Measurements from ENCODE around the gene PTPN11. TPM values are rescaled to one million over a fixed set of nuclear protein-coding genes. Genes with fewer than 3 reads are reported as not detected.

The PTPN11 gene
- total and polyA plus RNA-seq, 2 of the 13 experiments (the other 11 are each of a cell fraction or from before 2014, with no cell fraction given), result 30.0 to 63.5 TPM

DNA sequence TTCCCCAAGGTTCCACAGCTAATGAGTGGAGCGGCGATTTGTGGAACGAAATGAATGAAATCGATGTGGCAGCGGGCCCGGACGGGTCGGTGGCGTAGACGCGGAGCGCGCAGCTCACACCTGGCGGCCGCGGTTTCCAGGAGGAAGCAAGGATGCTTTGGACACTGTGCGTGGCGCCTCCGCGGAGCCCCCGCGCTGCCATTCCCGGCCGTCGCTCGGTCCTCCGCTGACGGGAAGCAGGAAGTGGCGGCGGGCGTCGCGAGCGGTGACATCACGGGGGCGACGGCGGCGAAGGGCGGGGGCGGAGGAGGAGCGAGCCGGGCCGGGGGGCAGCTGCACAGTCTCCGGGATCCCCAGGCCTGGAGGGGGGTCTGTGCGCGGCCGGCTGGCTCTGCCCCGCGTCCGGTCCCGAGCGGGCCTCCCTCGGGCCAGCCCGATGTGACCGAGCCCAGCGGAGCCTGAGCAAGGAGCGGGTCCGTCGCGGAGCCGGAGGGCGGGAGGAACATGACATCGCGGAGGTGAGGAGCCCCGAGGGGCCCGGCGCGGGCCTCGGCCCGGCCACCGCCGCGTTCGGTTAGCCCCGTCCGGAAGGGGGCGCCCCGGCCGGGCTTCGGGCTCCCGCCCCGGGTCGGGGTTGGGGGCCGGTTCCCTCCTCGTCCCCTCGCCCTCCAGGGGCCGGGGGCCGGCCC, at the start of gene PTPN11 (continued):
- TF ChIP-seq, protein P1, sequence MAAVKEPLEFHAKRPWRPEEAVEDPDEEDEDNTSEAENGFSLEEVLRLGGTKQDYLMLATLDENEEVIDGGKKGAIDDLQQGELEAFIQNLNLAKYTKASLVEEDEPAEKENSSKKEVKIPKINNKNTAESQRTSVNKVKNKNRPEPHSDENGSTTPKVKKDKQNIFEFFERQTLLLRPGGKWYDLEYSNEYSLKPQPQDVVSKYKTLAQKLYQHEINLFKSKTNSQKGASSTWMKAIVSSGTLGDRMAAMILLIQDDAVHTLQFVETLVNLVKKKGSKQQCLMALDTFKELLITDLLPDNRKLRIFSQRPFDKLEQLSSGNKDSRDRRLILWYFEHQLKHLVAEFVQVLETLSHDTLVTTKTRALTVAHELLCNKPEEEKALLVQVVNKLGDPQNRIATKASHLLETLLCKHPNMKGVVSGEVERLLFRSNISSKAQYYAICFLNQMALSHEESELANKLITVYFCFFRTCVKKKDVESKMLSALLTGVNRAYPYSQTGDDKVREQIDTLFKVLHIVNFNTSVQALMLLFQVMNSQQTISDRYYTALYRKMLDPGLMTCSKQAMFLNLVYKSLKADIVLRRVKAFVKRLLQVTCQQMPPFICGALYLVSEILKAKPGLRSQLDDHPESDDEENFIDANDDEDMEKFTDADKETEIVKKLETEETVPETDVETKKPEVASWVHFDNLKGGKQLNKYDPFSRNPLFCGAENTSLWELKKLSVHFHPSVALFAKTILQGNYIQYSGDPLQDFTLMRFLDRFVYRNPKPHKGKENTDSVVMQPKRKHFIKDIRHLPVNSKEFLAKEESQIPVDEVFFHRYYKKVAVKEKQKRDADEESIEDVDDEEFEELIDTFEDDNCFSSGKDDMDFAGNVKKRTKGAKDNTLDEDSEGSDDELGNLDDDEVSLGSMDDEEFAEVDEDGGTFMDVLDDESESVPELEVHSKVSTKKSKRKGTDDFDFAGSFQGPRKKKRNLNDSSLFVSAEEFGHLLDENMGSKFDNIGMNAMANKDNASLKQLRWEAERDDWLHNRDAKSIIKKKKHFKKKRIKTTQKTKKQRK (IDR thresholded peaks at IDR 0.05; ENCODE audit: low read length), result no peak
- TF ChIP-seq ZBTB8A (CRISPR knock-in tag; IDR thresholded peaks at IDR 0.05; ENCODE audit: borderline replicate concordance, low read depth), result no peak
- no peak; the same call in 1 of the 2 replicates for TF ChIP-seq WIZ (CRISPR knock-in tag; IDR thresholded peaks at IDR 0.05)
- no peak for TF ChIP-seq MBNL3 (CRISPR knock-in tag; conservative IDR thresholded peaks at IDR 0.05)
- 0 out of 2 replicates have a peak, but pooled peaks have one; percentile 44 for TF ChIP-seq ZNF749 (CRISPR knock-in tag; IDR thresholded peaks at IDR 0.05; ENCODE audit: borderline replicate concordance)
- TF ChIP-seq RAD51 (IDR thresholded peaks at IDR 0.05; ENCODE audit: borderline replicate concordance), result no peak
- TF ChIP-seq JDP2 (CRISPR knock-in tag; IDR thresholded peaks at IDR 0.05; ENCODE audit: borderline replicate concordance), result no peak
- TF ChIP-seq HNRNPUL1 (IDR thresholded peaks at IDR 0.05; ENCODE audit: low read depth, low read length), result no peak
- TF ChIP-seq U2AF2 (IDR thresholded peaks at IDR 0.05; ENCODE audit: low read depth, low read length), result 0 out of 2 replicates have a peak, but pooled peaks have one; percentile 35
- TF ChIP-seq, protein P2, sequence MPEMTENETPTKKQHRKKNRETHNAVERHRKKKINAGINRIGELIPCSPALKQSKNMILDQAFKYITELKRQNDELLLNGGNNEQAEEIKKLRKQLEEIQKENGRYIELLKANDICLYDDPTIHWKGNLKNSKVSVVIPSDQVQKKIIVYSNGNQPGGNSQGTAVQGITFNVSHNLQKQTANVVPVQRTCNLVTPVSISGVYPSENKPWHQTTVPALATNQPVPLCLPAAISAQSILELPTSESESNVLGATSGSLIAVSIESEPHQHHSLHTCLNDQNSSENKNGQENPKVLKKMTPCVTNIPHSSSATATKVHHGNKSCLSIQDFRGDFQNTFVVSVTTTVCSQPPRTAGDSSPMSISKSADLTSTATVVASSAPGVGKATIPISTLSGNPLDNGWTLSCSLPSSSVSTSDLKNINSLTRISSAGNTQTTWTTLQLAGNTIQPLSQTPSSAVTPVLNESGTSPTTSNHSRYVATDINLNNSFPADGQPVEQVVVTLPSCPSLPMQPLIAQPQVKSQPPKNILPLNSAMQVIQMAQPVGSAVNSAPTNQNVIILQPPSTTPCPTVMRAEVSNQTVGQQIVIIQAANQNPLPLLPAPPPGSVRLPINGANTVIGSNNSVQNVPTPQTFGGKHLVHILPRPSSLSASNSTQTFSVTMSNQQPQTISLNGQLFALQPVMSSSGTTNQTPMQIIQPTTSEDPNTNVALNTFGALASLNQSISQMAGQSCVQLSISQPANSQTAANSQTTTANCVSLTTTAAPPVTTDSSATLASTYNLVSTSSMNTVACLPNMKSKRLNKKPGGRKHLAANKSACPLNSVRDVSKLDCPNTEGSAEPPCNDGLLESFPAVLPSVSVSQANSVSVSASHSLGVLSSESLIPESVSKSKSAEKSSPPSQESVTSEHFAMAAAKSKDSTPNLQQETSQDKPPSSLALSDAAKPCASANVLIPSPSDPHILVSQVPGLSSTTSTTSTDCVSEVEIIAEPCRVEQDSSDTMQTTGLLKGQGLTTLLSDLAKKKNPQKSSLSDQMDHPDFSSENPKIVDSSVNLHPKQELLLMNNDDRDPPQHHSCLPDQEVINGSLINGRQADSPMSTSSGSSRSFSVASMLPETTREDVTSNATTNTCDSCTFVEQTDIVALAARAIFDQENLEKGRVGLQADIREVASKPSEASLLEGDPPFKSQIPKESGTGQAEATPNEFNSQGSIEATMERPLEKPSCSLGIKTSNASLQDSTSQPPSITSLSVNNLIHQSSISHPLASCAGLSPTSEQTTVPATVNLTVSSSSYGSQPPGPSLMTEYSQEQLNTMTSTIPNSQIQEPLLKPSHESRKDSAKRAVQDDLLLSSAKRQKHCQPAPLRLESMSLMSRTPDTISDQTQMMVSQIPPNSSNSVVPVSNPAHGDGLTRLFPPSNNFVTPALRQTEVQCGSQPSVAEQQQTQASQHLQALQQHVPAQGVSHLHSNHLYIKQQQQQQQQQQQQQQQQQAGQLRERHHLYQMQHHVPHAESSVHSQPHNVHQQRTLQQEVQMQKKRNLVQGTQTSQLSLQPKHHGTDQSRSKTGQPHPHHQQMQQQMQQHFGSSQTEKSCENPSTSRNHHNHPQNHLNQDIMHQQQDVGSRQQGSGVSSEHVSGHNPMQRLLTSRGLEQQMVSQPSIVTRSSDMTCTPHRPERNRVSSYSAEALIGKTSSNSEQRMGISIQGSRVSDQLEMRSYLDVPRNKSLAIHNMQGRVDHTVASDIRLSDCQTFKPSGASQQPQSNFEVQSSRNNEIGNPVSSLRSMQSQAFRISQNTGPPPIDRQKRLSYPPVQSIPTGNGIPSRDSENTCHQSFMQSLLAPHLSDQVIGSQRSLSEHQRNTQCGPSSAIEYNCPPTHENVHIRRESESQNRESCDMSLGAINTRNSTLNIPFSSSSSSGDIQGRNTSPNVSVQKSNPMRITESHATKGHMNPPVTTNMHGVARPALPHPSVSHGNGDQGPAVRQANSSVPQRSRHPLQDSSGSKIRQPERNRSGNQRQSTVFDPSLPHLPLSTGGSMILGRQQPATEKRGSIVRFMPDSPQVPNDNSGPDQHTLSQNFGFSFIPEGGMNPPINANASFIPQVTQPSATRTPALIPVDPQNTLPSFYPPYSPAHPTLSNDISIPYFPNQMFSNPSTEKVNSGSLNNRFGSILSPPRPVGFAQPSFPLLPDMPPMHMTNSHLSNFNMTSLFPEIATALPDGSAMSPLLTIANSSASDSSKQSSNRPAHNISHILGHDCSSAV (CRISPR knock-in tag; IDR thresholded peaks at IDR 0.05; ENCODE audit: borderline replicate concordance), result no peak
- peak; percentile 84 for TF ChIP-seq ZNF788 (CRISPR knock-in tag; IDR thresholded peaks at IDR 0.05; ENCODE audit: borderline replicate concordance)
- TF ChIP-seq ZNF451 (CRISPR knock-in tag; IDR thresholded peaks at IDR 0.05), result peak; percentile 75; the same call in 1 of the 2 replicates
- TF ChIP-seq RXRA (CRISPR knock-in tag; IDR thresholded peaks at IDR 0.05), result no peak
- no peak; the same call in 1 of the 2 replicates for TF ChIP-seq HOXA9 (CRISPR knock-in tag; IDR thresholded peaks at IDR 0.05; ENCODE audit: borderline replicate concordance)
- no peak for TF ChIP-seq XBP1 (CRISPR knock-in tag; IDR thresholded peaks at IDR 0.05)
- TF ChIP-seq ZNF720 (CRISPR knock-in tag; IDR thresholded peaks at IDR 0.05), result no peak
